GM20431 (cell line): ENCODE measurements around the gene OR10G4.
"Not testable (repeated sequence)": the region's sequence is repeated elsewhere in the genome, so short reads cannot be mapped to it uniquely, and the experiment has no call there.

Experiments used
- in situ Hi-C: fragments of 300-500 bp; cut with MseI, MboI; formaldehyde crosslinking; loops from one replicate; pipeline ENCODE4 v1.15.0; 2020; ENCODE audit warnings: low sequenced_read_pairs; ENCODE audit not compliant: unreplicated experiment

The OR10G4 gene, protein sequence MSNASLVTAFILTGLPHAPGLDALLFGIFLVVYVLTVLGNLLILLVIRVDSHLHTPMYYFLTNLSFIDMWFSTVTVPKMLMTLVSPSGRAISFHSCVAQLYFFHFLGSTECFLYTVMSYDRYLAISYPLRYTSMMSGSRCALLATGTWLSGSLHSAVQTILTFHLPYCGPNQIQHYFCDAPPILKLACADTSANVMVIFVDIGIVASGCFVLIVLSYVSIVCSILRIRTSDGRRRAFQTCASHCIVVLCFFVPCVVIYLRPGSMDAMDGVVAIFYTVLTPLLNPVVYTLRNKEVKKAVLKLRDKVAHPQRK

DNA sequence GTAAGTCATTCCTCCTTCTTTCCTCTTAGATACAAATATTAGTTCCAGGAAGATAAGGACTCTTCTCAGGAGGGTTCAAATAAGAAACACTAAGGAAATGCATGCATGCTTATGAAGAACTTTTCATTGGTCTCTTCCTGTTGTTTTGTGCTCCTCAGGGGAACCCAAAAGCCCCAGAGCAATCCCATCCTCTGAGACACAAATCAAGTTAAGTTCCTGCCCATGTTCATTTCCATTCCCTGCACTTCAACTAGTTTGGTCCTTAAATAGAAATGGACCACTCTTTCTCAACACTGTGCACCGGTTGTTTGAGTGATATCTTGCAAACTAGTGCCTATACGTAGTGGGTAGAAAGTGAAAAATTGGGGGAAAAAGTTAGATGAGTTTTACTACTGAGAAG, at the start of gene OR10G4:
Gene OR10G4 (plus strand): TSS at position 301 of the 400 bp plus-strand sequence. CDS start 2,578 bp downstream, outside the sequence.
- in situ Hi-C loops = no loop called here

DNA sequence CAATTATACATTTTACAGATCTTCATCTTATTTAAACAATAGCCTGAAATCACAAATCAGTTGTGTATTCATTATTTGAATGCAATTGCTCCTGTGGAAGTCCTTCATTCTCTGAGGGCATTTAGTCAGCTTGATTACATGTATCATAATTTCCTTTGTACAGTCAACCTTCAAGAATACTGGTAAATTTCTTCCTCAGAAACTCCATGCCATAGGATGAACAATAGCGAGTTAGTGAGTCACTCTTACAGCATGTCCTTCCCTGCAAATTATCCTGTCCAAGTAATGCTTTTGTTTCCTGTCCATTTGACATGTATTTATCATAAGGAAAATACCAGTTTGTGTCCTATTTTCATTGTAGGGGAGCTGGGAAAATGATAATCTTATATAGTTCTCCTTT, 39.0 kb upstream of the OR10G4 start:
- in situ Hi-C loops = no loop called here

DNA sequence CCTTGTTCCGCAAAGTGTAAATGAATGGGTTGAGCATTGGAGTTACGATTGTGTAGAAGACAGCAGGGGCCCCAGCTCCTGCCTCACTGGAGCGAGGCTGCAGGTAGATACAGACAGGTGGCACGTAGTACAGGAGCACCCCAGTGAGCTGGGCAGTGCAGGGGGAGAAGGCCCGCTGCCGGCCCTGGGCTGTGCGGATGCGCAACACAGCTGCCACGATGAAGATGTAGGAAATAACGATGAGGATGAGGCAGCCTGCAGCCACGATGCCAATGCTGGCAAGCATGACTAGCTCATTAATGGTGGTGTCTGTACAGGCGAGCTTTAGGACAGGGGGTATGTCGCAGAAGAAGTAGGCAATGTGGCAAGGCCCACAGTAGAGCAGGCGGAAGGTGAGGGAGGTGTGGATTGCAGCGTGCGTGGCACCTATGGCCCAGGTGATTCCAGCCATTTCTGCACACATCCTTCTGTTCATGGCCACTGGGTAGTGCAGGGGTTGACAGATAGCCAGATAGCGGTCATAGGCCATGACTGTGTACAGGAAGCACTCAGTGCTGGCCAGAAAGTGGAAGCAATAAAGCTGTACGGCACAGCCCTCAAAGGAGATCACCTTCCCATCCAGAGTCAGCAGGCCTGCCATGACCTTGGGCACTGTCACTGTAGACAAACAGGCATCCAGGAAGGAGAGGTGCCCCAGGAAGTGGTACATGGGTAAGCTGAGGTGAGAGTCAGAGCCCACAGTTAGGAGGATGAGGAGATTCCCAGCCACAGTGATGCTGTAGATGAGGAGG, 35.8 kb upstream of the OR10G4 start:
- in situ Hi-C loops = no loop called here

DNA sequence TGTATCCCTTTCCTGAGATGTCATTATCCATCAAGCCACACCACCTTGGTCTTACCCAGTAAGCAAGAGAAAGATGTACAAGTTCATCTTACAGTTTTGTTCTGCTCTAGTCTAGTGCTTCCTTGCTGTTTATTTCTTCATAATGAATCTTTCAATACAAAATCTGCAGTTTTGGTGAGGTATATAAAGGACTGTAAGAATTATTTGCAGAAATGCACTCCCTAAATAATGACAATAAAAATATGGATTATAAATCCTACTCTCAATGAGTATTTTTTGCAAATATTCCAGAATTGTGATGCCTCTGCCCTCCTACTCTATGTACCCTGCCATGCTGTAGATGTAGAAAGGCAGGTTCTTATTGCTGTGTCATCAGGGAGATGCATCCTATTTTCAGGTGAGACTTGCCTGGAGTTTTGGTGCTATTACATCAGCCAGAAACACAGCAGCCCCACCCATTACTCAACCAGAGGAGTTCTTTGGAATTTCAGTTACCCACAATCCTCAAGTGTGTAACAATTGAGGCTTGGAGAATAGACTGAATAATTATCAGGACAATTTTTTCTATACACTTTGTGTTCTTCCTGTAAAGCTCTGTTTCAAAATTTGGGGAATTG, 35.0 kb upstream of the OR10G4 start, which contains the start of gene OR10S1:
Gene OR10S1 (minus strand): TSS at position 51 of the 617 bp plus-strand sequence. CDS start 117 bp downstream, outside the sequence.
- in situ Hi-C loops = no loop called here

DNA sequence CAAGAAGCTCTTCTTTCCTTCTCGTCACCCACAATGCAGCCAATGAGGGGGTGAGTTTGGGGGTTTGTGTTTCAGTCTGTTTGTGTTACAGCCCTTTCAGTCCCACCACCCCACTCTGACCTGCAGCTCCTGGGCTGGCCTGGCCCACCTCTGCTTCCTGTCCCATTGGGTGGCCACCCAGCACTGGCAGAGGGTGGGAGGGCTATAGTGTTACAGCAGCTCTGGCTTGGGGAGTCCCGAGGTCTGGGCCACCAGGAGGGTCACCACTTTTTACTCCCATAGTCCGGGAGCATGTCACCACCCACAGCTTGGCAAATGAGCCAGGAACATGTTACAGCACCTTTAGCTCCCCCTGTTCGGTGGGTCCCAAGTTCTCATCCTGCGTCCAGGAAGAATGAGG, 33.5 kb upstream of the OR10G4 start:
- in situ Hi-C loops = no loop called here

DNA sequence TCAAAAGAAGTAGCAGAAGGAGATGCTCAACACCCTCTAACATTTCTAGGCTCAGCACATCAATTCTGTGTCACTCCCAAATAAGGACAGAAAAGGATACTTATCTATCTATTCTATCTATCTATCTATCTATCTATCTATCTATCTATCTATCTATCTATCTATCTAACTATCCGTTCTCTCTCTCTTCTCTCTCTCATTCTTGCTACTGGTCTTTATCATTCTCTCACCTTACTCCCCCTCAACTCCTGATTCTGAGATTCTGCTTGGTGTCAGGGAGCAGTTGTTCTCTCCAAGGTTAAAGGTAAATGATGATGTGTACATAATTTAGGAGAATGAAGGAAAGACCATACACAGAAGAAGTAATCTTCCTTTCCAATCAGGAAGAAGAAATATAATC, 17.7 kb upstream of the OR10G4 start, which contains the start of gene OR10G6:
Gene OR10G6 (minus strand): TSS at position 43 of the 400 bp plus-strand sequence. CDS start 0 bp downstream, at position 43.
- in situ Hi-C loops = no loop called here

DNA sequence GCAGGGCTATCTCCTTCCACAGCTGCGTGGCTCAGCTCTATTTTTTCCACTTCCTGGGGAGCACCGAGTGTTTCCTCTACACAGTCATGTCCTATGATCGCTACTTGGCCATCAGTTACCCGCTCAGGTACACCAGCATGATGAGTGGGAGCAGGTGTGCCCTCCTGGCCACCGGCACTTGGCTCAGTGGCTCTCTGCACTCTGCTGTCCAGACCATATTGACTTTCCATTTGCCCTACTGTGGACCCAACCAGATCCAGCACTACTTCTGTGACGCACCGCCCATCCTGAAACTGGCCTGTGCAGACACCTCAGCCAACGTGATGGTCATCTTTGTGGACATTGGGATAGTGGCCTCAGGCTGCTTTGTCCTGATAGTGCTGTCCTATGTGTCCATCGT, 3.0 kb downstream of the OR10G4 start:
- in situ Hi-C loops = not testable (repeated sequence)

DNA sequence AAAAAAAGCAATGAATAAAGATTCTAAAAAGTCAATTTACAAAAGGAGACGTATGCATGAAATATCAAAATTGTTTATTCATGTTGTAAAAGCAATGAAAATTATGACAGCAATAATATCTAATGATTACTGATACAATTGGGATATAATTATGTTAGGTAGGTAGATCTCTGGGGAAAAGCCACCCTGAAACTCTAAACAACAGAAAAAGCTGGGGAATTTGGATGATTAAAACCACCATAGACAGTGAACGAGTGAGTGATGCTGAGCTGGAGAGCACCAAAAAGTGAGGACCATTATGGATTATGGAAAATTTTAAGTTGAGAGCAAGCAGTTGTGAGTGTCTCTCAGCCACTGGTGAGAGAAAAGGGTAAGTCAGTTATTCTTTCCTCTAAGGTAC, 13.7 kb downstream of the OR10G4 start, which contains the start of gene OR10G8:
Gene OR10G8 (plus strand): TSS at position 301 of the 400 bp plus-strand sequence. CDS start 2,825 bp downstream, outside the sequence.
- in situ Hi-C loops = no loop called here

DNA sequence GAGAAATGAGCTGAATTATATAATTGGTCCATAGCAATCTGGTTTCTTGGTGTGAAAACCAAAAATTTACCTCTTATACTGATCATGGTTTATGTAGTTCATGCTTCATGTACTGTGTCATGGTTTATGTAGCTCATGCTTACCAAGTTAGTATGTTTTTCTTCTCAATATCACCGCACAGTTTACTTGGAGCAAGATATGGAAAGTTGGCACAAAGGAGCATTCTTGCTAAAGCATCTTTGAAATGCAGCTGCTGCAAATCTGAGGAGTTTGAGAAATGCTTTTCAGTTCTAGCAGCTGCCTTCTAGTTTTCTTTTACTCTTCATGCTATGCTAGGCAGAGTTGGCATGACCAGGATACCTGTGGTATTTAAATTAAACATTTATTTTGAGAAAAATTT, 23.9 kb downstream of the OR10G4 start:
- in situ Hi-C loops = no loop called here

DNA sequence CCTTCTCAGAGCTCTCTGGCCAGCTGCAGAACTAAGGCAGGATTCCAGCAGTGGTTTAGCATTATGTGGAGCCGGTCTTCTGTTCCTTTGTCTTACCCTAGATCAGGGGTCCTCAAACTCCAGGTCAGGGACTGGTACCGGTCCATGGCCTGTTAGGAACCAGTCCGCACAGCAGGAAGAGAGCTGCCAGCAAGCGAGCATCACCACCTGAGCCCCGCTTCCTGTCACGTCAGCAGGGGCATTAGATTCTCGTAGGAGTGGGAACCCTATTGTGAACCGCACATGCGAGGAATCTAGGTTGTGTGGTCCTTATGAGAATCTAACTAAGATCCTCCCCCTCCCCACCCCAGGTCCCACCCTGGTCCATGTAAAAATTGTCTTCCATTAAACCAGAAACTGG, 26.8 kb downstream of the OR10G4 start:
- in situ Hi-C loops = no loop called here

DNA sequence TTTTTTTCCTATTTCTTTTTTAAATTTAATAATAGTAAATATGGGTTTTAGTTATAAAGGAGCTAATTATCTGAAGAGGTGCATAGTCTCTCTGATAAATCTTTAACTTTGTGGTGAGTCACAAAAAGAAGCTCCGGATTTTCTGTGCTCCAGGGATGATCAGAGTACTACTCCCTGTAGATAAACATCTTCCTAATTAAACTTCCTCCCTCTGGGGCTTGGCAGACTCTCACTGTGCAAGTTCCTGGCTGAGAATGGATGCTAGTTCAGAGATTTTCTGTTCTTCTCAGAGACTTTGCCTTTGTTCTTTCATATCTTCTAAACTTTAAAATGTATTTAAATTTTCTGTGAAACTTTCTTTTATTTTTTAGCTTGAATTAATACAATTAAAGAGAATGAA, 28.5 kb downstream of the OR10G4 start, which contains the start of gene OR10G7:
Gene OR10G7 (minus strand): TSS at position 72 of the 400 bp plus-strand sequence. CDS start 2,324 bp downstream, outside the sequence.
- in situ Hi-C loops = no loop called here

DNA sequence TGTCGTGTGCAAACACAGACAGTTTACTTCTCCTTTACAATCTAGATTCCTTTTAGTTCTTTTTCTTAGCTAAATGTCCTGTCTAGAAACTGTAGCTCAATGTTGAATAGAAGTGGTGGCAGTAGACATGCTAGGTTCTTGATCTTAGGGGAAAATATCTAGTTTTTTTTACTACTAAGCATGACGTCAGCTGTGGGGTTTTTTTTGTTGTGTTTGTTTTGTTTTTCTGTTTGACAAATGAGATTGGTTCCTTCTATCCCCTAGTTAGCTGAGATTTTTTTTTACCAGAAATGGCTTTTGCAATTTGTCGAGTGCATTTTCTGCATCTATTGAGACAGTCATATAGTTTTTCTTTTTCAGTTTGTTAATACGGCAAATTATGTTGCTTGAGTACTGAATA, 30.6 kb downstream of the OR10G4 start:
- in situ Hi-C loops = no loop called here

DNA sequence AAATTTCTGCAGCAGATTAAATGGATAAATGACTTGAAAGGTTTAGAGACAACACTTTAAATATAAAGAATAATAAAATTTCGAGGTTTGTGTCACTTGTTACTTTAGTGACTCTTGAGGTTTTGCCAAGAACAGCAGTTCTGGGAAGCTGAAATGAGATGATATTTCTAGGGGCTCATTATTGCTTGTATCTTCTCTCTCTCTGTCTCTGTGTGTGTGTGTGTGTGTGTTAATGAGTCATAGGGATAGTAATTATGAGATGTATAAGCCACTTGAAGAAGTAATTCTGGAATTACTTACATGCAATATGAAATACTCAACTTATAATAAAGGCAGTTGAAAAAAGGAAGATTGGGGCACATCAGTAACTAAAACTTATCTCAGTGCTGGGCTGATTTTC, 38.0 kb downstream of the OR10G4 start:
- in situ Hi-C loops = no loop called here

DNA sequence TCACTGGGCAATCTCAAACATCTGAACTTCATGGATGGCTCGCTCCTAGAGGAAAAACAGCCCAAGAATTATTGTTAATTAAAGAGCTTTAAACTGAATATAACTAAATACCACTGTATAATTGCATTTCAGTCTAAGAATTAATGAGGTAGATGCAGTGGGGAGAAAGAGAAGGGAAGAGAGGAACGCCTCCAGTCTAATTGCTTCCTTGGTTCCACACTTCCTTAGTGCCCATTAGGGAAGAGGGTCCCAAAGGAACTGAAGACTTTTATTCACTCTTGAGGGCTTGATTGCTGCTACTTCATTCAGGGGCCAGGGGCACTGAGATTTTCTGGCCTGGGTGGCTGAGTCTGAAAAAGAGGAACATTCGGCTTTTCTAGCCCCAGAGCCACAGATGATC, 40.2 kb downstream of the OR10G4 start:
- in situ Hi-C loops = no loop called here
